ENCODE data around the gene ZHX3. TPM values are rescaled to one million over a fixed set of nuclear protein-coding genes. Genes with fewer than 3 reads are reported as not detected.

ZHX3 gene
- polyA plus RNA-seq = 14.0 TPM
- long read RNA-seq, donor 1, partial matches to known transcripts = 0 of 4 reads
- long read RNA-seq, donor 1, other reads (novel, unspliced or antisense) = 0 of 4 reads
- long read RNA-seq, donor 2, full-length matches to known transcripts = 6 of 6 reads
- long read RNA-seq, donor 2, partial matches to known transcripts = 0 of 6 reads
- long read RNA-seq, donor 2, other reads (novel, unspliced or antisense) = 0 of 6 reads
- long read RNA-seq, donor 3, full-length matches to known transcripts = 3 of 3 reads
- long read RNA-seq, donor 3, partial matches to known transcripts = 0 of 3 reads
- long read RNA-seq, donor 3, other reads (novel, unspliced or antisense) = 0 of 3 reads
- long read RNA-seq, donor 4 = 0 reads
- long read RNA-seq, donor 5, partial matches to known transcripts = 0 of 1 reads
- long read RNA-seq, donor 5, other reads (novel, unspliced or antisense) = 0 of 1 reads
- long read RNA-seq, donor 6, partial matches to known transcripts = 8 of 12 reads
- long read RNA-seq, donor 6, other reads (novel, unspliced or antisense) = 0 of 12 reads
- long read RNA-seq, donor 7, partial matches to known transcripts = 0 of 1 reads
- long read RNA-seq, donor 7, other reads (novel, unspliced or antisense) = 0 of 1 reads
- long read RNA-seq, donor 8, partial matches to known transcripts = 5 of 6 reads
- long read RNA-seq, donor 8, other reads (novel, unspliced or antisense) = 0 of 6 reads
- long read RNA-seq, donor 9, partial matches to known transcripts = 0 of 2 reads
- long read RNA-seq, donor 9, other reads (novel, unspliced or antisense) = 0 of 2 reads
- long read RNA-seq, donor 10, partial matches to known transcripts = 0 of 2 reads
- long read RNA-seq, donor 10, other reads (novel, unspliced or antisense) = 0 of 2 reads
- long read RNA-seq, donor 11, partial matches to known transcripts = 0 of 2 reads
- long read RNA-seq, donor 11, other reads (novel, unspliced or antisense) = 0 of 2 reads

GRCh38 chr20:41317546-41318270 lies at the start of gene ZHX3:
ZHX3 (minus strand) TSS chr20:41317731; CDS start chr20:41204916, 112,815 bp downstream.
- H3K27me3 ChIP-seq (ENCODE audit: control insufficient read depth, insufficient read depth, low read length) = no peaks in the 10 kb centered on the region
- peaks cover 2% of the 10 kb centered on the region for H3K36me3 ChIP-seq (ENCODE audit: control insufficient read depth, insufficient read depth, low read length)
- peak within 1 kb of the TSS; percentile 67 for H3K4me3 ChIP-seq (ENCODE audit: low read length)
- no CpG with 5 or more reads among the region's 64 CpGs for WGBS (ENCODE audit: insufficient coverage, low lambda C conversion rate)
- H3K4me1 ChIP-seq (ENCODE audit: control insufficient read depth, insufficient read depth, low read length) = peaks cover 34% of the 10 kb centered on the region
- peak; percentile 98 to 99 for DNase-seq
- H3K27ac ChIP-seq (ENCODE audit: low read length) = peak within 1 kb of the TSS; percentile 99
- H3K9me3 ChIP-seq (ENCODE audit: control insufficient read depth, low read depth, low read length) = no peaks in the 10 kb centered on the region

- Histone ChIP-seq H3K27ac (ENCODE audit: low read length) (no peak overlapping the region), H3K4me3 (ENCODE audit: low read length) (no peak overlapping the region), H3K4me1 (ENCODE audit: control insufficient read depth, insufficient read depth, low read length) (no peaks in the 10 kb centered on the region), H3K9me3 (ENCODE audit: control insufficient read depth, low read depth, low read length) (peaks cover 9% of the 10 kb centered on the region), H3K27me3 (ENCODE audit: control insufficient read depth, insufficient read depth, low read length) (peaks cover 42% of the 10 kb centered on the region), H3K36me3 (ENCODE audit: control insufficient read depth, insufficient read depth, low read length) (no peaks in the 10 kb centered on the region)
- no peak for DNase-seq
- WGBS (ENCODE audit: insufficient coverage, low lambda C conversion rate) = 100% methylated on average over 2 of the region's 13 CpGs
These were observed 49.8 kb upstream of the ZHX3 start for GRCh38 chr20:41367393-41367695.

GRCh38 chr20:41366546-41367392 lies 49.2 kb upstream of the ZHX3 start, which contains the start of gene EMILIN3:
EMILIN3 (minus strand) TSS chr20:41366818; CDS start chr20:41366634, 184 bp downstream.
- DNase-seq = peak in 1 of 2 donors; percentile 32
- Histone ChIP-seq H3K4me3 (ENCODE audit: low read length) (peak within 1 kb of the TSS; percentile 16), H3K4me1 (ENCODE audit: control insufficient read depth, insufficient read depth, low read length) (no peaks in the 10 kb centered on the region), H3K27me3 (ENCODE audit: control insufficient read depth, insufficient read depth, low read length) (peaks cover 42% of the 10 kb centered on the region), H3K9me3 (ENCODE audit: control insufficient read depth, low read depth, low read length) (peaks cover 9% of the 10 kb centered on the region), H3K36me3 (ENCODE audit: control insufficient read depth, insufficient read depth, low read length) (no peaks in the 10 kb centered on the region), H3K27ac (ENCODE audit: low read length) (no peak within 1 kb of the TSS)
- WGBS (ENCODE audit: insufficient coverage, low lambda C conversion rate) = no CpG with 5 or more reads among the region's 93 CpGs

- Histone ChIP-seq H3K27ac (ENCODE audit: low read length) (no peak overlapping the region), H3K27me3 (ENCODE audit: control insufficient read depth, insufficient read depth, low read length) (peaks cover 42% of the 10 kb centered on the region), H3K36me3 (ENCODE audit: control insufficient read depth, insufficient read depth, low read length) (peaks cover 6% of the 10 kb centered on the region), H3K4me1 (ENCODE audit: control insufficient read depth, insufficient read depth, low read length) (no peaks in the 10 kb centered on the region), H3K4me3 (ENCODE audit: low read length) (peak overlapping the region; percentile 16), H3K9me3 (ENCODE audit: control insufficient read depth, low read depth, low read length) (peaks cover 3% of the 10 kb centered on the region)
- no CpG with 5 or more reads among the region's 76 CpGs for WGBS (ENCODE audit: insufficient coverage, low lambda C conversion rate)
- DNase-seq = peak in 1 of 2 donors; percentile 32
These were observed 48.4 kb upstream of the ZHX3 start for GRCh38 chr20:41365777-41366545.

- no peak for DNase-seq
- 80% methylated on average over 1 of the region's 19 CpGs for WGBS (ENCODE audit: insufficient coverage, low lambda C conversion rate)
- H3K4me1 ChIP-seq (ENCODE audit: control insufficient read depth, insufficient read depth, low read length) = no peaks in the 10 kb centered on the region
- no peak overlapping the region for H3K27ac ChIP-seq (ENCODE audit: low read length)
- H3K4me3 ChIP-seq (ENCODE audit: low read length) = no peak overlapping the region
- H3K9me3 ChIP-seq (ENCODE audit: control insufficient read depth, low read depth, low read length) = no peaks in the 10 kb centered on the region
- H3K27me3 ChIP-seq (ENCODE audit: control insufficient read depth, insufficient read depth, low read length) = peaks cover 42% of the 10 kb centered on the region
- peaks cover 12% of the 10 kb centered on the region for H3K36me3 ChIP-seq (ENCODE audit: control insufficient read depth, insufficient read depth, low read length)
These were observed 47.6 kb upstream of the ZHX3 start for GRCh38 chr20:41364967-41365765.

GRCh38 chr20:41364236-41364855 lies 46.8 kb upstream of the ZHX3 start:
- DNase-seq = no peak
- Histone ChIP-seq H3K27ac (ENCODE audit: low read length) (no peak overlapping the region), H3K36me3 (ENCODE audit: control insufficient read depth, insufficient read depth, low read length) (peaks cover 18% of the 10 kb centered on the region), H3K4me1 (ENCODE audit: control insufficient read depth, insufficient read depth, low read length) (no peaks in the 10 kb centered on the region), H3K4me3 (ENCODE audit: low read length) (no peak overlapping the region), H3K9me3 (ENCODE audit: control insufficient read depth, low read depth, low read length) (no peaks in the 10 kb centered on the region), H3K27me3 (ENCODE audit: control insufficient read depth, insufficient read depth, low read length) (peaks cover 42% of the 10 kb centered on the region)
- WGBS (ENCODE audit: insufficient coverage, low lambda C conversion rate) = no CpG with 5 or more reads among the region's 13 CpGs

GRCh38 chr20:41363601-41364000 lies 46.1 kb upstream of the ZHX3 start:
- peaks cover 20% of the 10 kb centered on the region for H3K36me3 ChIP-seq (ENCODE audit: control insufficient read depth, insufficient read depth, low read length)
- H3K4me1 ChIP-seq (ENCODE audit: control insufficient read depth, insufficient read depth, low read length) = peaks cover 3% of the 10 kb centered on the region
- H3K4me3 ChIP-seq (ENCODE audit: low read length) = no peak overlapping the region
- peaks cover 42% of the 10 kb centered on the region for H3K27me3 ChIP-seq (ENCODE audit: control insufficient read depth, insufficient read depth, low read length)
- WGBS (ENCODE audit: insufficient coverage, low lambda C conversion rate) = no CpG with 5 or more reads among the region's 7 CpGs
- no peak overlapping the region for H3K27ac ChIP-seq (ENCODE audit: low read length)
- H3K9me3 ChIP-seq (ENCODE audit: control insufficient read depth, low read depth, low read length) = no peaks in the 10 kb centered on the region
- DNase-seq = no peak

GRCh38 chr20:41362748-41363140 lies 45.2 kb upstream of the ZHX3 start:
- H3K9me3 ChIP-seq (ENCODE audit: control insufficient read depth, low read depth, low read length) = no peaks in the 10 kb centered on the region
- H3K36me3 ChIP-seq (ENCODE audit: control insufficient read depth, insufficient read depth, low read length) = peaks cover 28% of the 10 kb centered on the region
- H3K4me3 ChIP-seq (ENCODE audit: low read length) = no peak overlapping the region
- no peak for DNase-seq
- H3K4me1 ChIP-seq (ENCODE audit: control insufficient read depth, insufficient read depth, low read length) = peaks cover 10% of the 10 kb centered on the region
- no peak overlapping the region for H3K27ac ChIP-seq (ENCODE audit: low read length)
- peaks cover 37% of the 10 kb centered on the region for H3K27me3 ChIP-seq (ENCODE audit: control insufficient read depth, insufficient read depth, low read length)
- no CpG with 5 or more reads among the region's 5 CpGs for WGBS (ENCODE audit: insufficient coverage, low lambda C conversion rate)

All from large intestine (tissue), 12 donors.